IMR-90 (cell line): Measurements from ENCODE around the gene KLHL29. TPM values are rescaled to one million over a fixed set of nuclear protein-coding genes. Genes with fewer than 3 reads are reported as not detected.

ENCODE experiments used
- ATAC-seq: fragments of 200-7000 bp; cut with Tn5 transposase; 2 replicates; pipeline ENCODE4 v1.9.1; 2020; ENCODE audit warnings: low read depth, mild to moderate bottlenecking, moderate library complexity
- BruUV-seq: library from RNA; stranded (reverse); fragments of 400-500 nt; replicated peaks from 2 replicates; lab custom pipeline; 2021; lab: Mats Ljungman, UMichigan
- CTCF ChIA-PET: fragments of 300-600 bp; formaldehyde crosslinking; extraction: SDS; loops from one replicate; lab custom pipeline; 2021; ENCODE audit warnings: antibody characterized with exemption; lab: Yijun Ruan, JAX
- POLR2A ChIA-PET: fragments of 300-600 bp; sonication (Branson Sonifier 250); formaldehyde crosslinking; loops from one replicate; lab custom pipeline; 2022; ENCODE audit warnings: antibody characterized with exemption; ENCODE audit not compliant: unreplicated experiment; lab: Charles Lee
- DNase-seq: peaks from one replicate; pipeline ENCODE4 v3.0.0; 2013
- H2AFZ ChIP-seq: replicated peaks from 2 replicates; pipeline ENCODE3; 2013; ENCODE audit warnings: low read length, mild to moderate bottlenecking; ENCODE audit not compliant: poor library complexity
- H2AK5ac ChIP-seq: 2 replicates; pipeline ENCODE4 v1.6.1; 2013; ENCODE audit warnings: low read depth, low read length, inconsistent platforms
- H2AK9ac ChIP-seq: replicated peaks from 2 replicates; pipeline ENCODE3; 2013; ENCODE audit warnings: mild to moderate bottlenecking, low read depth, low read length, moderate library complexity; ENCODE audit not compliant: poor library complexity
- H2BK120ac ChIP-seq: 2 replicates; pipeline ENCODE4 v1.6.1; 2013; ENCODE audit warnings: low read depth, low read length, inconsistent platforms
- H2BK15ac ChIP-seq: 3 replicates; pipeline ENCODE4 v1.6.1; 2013; ENCODE audit warnings: low read depth, low read length, inconsistent platforms
- H2BK20ac ChIP-seq: 2 replicates; pipeline ENCODE4 v1.6.1; 2013; ENCODE audit warnings: low read depth, mild to moderate bottlenecking, inconsistent platforms, low read length, moderate library complexity
- H2BK5ac ChIP-seq: 2 replicates; pipeline ENCODE4 v1.6.1; 2013; ENCODE audit warnings: mild to moderate bottlenecking, low read depth, low read length, inconsistent platforms; ENCODE audit not compliant: poor library complexity, severe bottlenecking
- H3K14ac ChIP-seq: replicated peaks from 2 replicates; pipeline ENCODE4 v1.6.1; 2013; ENCODE audit warnings: low read depth, low read length, inconsistent platforms
- H3K18ac ChIP-seq: 2 replicates; pipeline ENCODE4 v1.6.1; 2013; ENCODE audit warnings: low read depth, low read length, control low read depth
- H3K23ac ChIP-seq: 2 replicates; pipeline ENCODE4 v1.6.1; 2013; ENCODE audit warnings: low read depth, low read length, inconsistent platforms
- H3K27ac ChIP-seq: 2 replicates; pipeline ENCODE4 v1.5.1; 2013; ENCODE audit warnings: mild to moderate bottlenecking, control low read depth, low read length; ENCODE audit not compliant: insufficient read depth
- H3K27me3 ChIP-seq: 2 replicates; pipeline ENCODE4 v1.6.1; 2013; ENCODE audit warnings: low read length; ENCODE audit not compliant: control insufficient read depth, insufficient read depth
- H3K36me3 ChIP-seq: 2 replicates; pipeline ENCODE4 v1.6.1; 2013; ENCODE audit warnings: low read length, mixed read lengths; ENCODE audit not compliant: control insufficient read depth, insufficient read depth
- H3K4ac ChIP-seq: 2 replicates; pipeline ENCODE4 v1.6.1; 2013; ENCODE audit warnings: low read depth, low read length, inconsistent platforms
- H3K4me1 ChIP-seq: 2 replicates; pipeline ENCODE4 v1.6.1; 2013; ENCODE audit warnings: low read length, mixed read lengths; ENCODE audit not compliant: control insufficient read depth, insufficient read depth
- H3K4me2 ChIP-seq: 2 replicates; pipeline ENCODE4 v1.6.1; 2013; ENCODE audit warnings: low read depth, mild to moderate bottlenecking, control low read depth, low read length, moderate library complexity
- H3K4me3 ChIP-seq: 2 replicates; pipeline ENCODE4 v1.5.1; 2013; ENCODE audit warnings: low read depth, mild to moderate bottlenecking, control low read depth, low read length, moderate library complexity; ENCODE audit not compliant: insufficient read depth
- H3K56ac ChIP-seq: 2 replicates; pipeline ENCODE4 v1.6.1; 2013; ENCODE audit warnings: low read length, inconsistent platforms; ENCODE audit not compliant: insufficient read depth; ENCODE audit errors: extremely low read depth
- H3K79me1 ChIP-seq, 2 experiments: 2 replicates each; pipeline ENCODE4 v1.6.1; 2013; ENCODE audit warnings: low read length in 2 of 2, inconsistent platforms in 1 of 2, low read depth in 1 of 2
- H3K9ac ChIP-seq: 2 replicates; pipeline ENCODE4 v1.6.1; 2013; ENCODE audit warnings: low read depth, low read length, control low read depth
- H3K9me1 ChIP-seq: 2 replicates; pipeline ENCODE4 v1.6.1; 2013; ENCODE audit warnings: low read length, inconsistent platforms; ENCODE audit not compliant: insufficient read depth
- H3K9me3 ChIP-seq: 2 replicates; pipeline ENCODE4 v1.6.1; 2013; ENCODE audit warnings: low read length; ENCODE audit not compliant: control insufficient read depth, insufficient read depth
- H4K20me1 ChIP-seq: 2 replicates; pipeline ENCODE4 v1.6.1; 2013; ENCODE audit warnings: low read length, inconsistent platforms; ENCODE audit not compliant: insufficient read depth
- H4K5ac ChIP-seq: 2 replicates; pipeline ENCODE4 v1.6.1; 2013; ENCODE audit warnings: mild to moderate bottlenecking, low read depth, low read length, control low read depth
- H4K8ac ChIP-seq, 2 experiments: 2 replicates each; pipeline ENCODE4 v1.6.1; 2013; ENCODE audit warnings: low read depth in 2 of 2, low read length in 2 of 2, control low read depth in 1 of 2, inconsistent platforms in 1 of 2
- H4K91ac ChIP-seq: 2 replicates; pipeline ENCODE4 v1.6.1; 2013; ENCODE audit warnings: low read depth, low read length, inconsistent platforms; ENCODE audit not compliant: insufficient read depth
- BHLHE40 ChIP-seq: fragments of 150-350 bp; IDR thresholded peaks from 2 replicates; pipeline ENCODE4 v1.6.1; 2016; ENCODE audit warnings: mild to moderate bottlenecking, low read depth, low read length
- CEBPB ChIP-seq: IDR thresholded peaks from 2 replicates; pipeline ENCODE4 v1.6.1; 2012; ENCODE audit warnings: low read depth, low read length, improper control_type of control experiment
- CHD1 ChIP-seq: IDR thresholded peaks from 2 replicates; pipeline ENCODE4 v1.6.1; 2012; ENCODE audit warnings: low read depth, low read length, improper control_type of control experiment
- FOS ChIP-seq: fragments of 150-350 bp; IDR thresholded peaks from 2 replicates; pipeline ENCODE4 v1.6.1; 2016; ENCODE audit warnings: low read depth, low read length
- MAFK ChIP-seq: IDR thresholded peaks from 2 replicates; pipeline ENCODE4 v1.6.1; 2012; ENCODE audit warnings: low read depth, low read length, improper control_type of control experiment
- MAZ ChIP-seq: IDR thresholded peaks from 2 replicates; pipeline ENCODE4 v1.6.1; 2012; ENCODE audit warnings: low read depth, mild to moderate bottlenecking, low read length, improper control_type of control experiment, moderate library complexity, borderline replicate concordance
- MXI1 ChIP-seq: IDR thresholded peaks from 2 replicates; pipeline ENCODE4 v1.6.1; 2012; ENCODE audit warnings: low read depth, mild to moderate bottlenecking, low read length, moderate library complexity, borderline replicate concordance
- NFE2L2 ChIP-seq: fragments of 150-350 bp; IDR thresholded peaks from 2 replicates; pipeline ENCODE4 v1.6.1; 2016; ENCODE audit warnings: low read depth, mild to moderate bottlenecking, low read length
- POLR2A ChIP-seq: IDR thresholded peaks from 2 replicates; pipeline ENCODE4 v1.6.1; 2012; ENCODE audit warnings: mild to moderate bottlenecking, low read depth, low read length
- RAD21 ChIP-seq: IDR thresholded peaks from 2 replicates; pipeline ENCODE4 v1.6.1; 2012; ENCODE audit warnings: low read length, improper control_type of control experiment
- RCOR1 ChIP-seq: IDR thresholded peaks from 2 replicates; pipeline ENCODE4 v1.6.1; 2012; ENCODE audit warnings: mild to moderate bottlenecking, low read length, improper control_type of control experiment; ENCODE audit not compliant: insufficient replicate concordance
- RFX5 ChIP-seq: IDR thresholded peaks from 2 replicates; pipeline ENCODE4 v1.8.0; 2012; ENCODE audit warnings: low read depth, mild to moderate bottlenecking, low read length, moderate library complexity
- SMC3 ChIP-seq: fragments of 150-350 bp; IDR thresholded peaks from 2 replicates; pipeline ENCODE4 v1.6.1; 2016; ENCODE audit warnings: low read depth, mild to moderate bottlenecking, antibody characterized with exemption, low read length, moderate library complexity
- WGBS, 2 experiments: methylation state at CpG; one replicate each; pipeline versions ENCODE4 v1.1.5 to v1.1.7; 2013; ENCODE audit warnings: missing lambda C conversion rate in 2 of 2; ENCODE audit not compliant: insufficient read length in 1 of 2; ENCODE audit errors: extremely low coverage in 2 of 2; 5-methylcytosine and 5-hydroxymethylcytosine counted together
- dilution Hi-C: fragments of 300-500 bp; cut with HindIII; formaldehyde crosslinking; loops from one replicate; pipeline ENCODE4 v1.14.3; 2018; ENCODE audit warnings: low sequenced_read_pairs; ENCODE audit not compliant: unreplicated experiment
- in situ Hi-C: fragments of 300-500 bp; cut with MboI; formaldehyde crosslinking; loops from 3 replicates; pipeline ENCODE4 v1.14.3; 2019; ENCODE audit warnings: low sequenced_read_pairs, inconsistent platforms, mixed read lengths
- intact Hi-C: fragments of 100-400 bp; cut with micrococcal nuclease; formaldehyde crosslinking; loops from 2 replicates; pipeline ENCODE4 v1.10.0; 2022
- polyA plus RNA-seq, 3 experiments: library from polyadenylated mRNA; depleted of rRNA; stranded (reverse); fragments of >200 nt; gene quantifications; 2 replicates each; pipeline ENCODE4 v1.2.3, GENCODE V29; 2012; ENCODE audit warnings: low replicate concordance in 1 of 3
- total RNA-seq: library from RNA; depleted of rRNA; stranded (reverse); fragments of >200 nt; gene quantifications from 2 replicates; pipeline ENCODE4 v1.2.3, GENCODE V29; 2012
- TF ChIP-seq, protein P1 (sequence below): conservative IDR thresholded peaks from 2 replicates; pipeline ENCODE4 v1.5.1; 2012; ENCODE audit warnings: mild to moderate bottlenecking, low read depth, low read length, improper control_type of control experiment
- TF ChIP-seq, protein P2 (sequence below): fragments of 150-350 bp; IDR thresholded peaks from 2 replicates; pipeline ENCODE4 v1.6.1; 2017; ENCODE audit warnings: mild to moderate bottlenecking, antibody characterized with exemption, low read length, low read depth
- TF ChIP-seq, protein P3 (sequence below): fragments of 150-350 bp; IDR thresholded peaks from 2 replicates; pipeline ENCODE4 v1.6.1; 2016; ENCODE audit warnings: low read depth, mild to moderate bottlenecking, low read length, moderate library complexity, borderline replicate concordance

The KLHL29 gene
- total and polyA plus RNA-seq, 2 of the 4 experiments (the other 2 are of a cell fraction): 2.0 to 8.0 TPM

DNA sequence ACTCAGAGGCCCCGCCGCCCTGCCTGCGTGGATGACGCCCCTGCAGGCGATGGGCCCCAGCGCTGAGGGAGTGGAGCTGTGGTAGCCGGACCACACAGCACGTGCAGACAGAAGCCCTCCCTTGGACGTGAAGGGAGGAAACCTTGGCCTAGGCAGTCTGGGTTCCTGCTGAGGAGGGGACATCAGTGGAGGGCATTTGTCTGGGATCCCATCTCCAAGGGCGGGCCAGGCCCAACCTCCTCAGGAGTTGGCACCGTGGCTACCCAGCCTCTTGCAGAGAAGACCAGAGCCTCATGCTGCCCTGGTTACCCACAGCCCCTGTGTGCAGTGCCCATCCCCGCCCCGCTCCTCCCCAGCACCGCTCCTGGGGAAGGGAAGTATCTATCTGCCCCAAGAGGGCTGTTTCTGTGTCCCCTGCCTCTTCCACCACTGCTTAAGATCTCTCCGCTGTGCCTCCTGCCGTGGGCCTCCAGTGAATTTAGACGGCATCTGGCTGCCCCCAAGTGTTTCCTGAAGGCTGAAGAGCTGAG, 241.8 kb downstream of the KLHL29 start:
- CTCF ChIA-PET: no interaction called here
- H3K9me1 ChIP-seq: peaks cover 2% of the 10 kb centered on the region; the same call in 1 of the 2 replicates
- no peak overlapping the region for H4K91ac ChIP-seq
- no peaks in the 10 kb centered on the region for H3K27me3 ChIP-seq
- 85% methylated on average over 5 of the region's 17 CpGs; no CpG with 5 or more reads in 1 of the 2 experiments for WGBS, 2 experiments
- H3K4me2 ChIP-seq: no peak overlapping the region
- peaks cover 2% of the 10 kb centered on the region; the same call in 1 of the 2 replicates for H3K4me1 ChIP-seq
- H3K9me3 ChIP-seq: 0 out of 2 replicates have a peak, but pooled peaks cover 2% of the 10 kb centered on the region
- H2AK9ac ChIP-seq: no peak overlapping the region
- 0 out of 4 replicates have a peak, but pooled peaks cover 0 to 6% of the 10 kb centered on the region in 2 experiments for H3K79me1 ChIP-seq
- H2AFZ ChIP-seq: no peak overlapping the region
- H2BK20ac ChIP-seq: no peak overlapping the region
- H2BK120ac ChIP-seq: no peak overlapping the region
- dilution Hi-C loops (no loop called here), intact Hi-C loops (no loop called here), in situ Hi-C loops (no loop called here)
- H4K5ac ChIP-seq: no peak overlapping the region
- no peak overlapping the region for H3K56ac ChIP-seq
- no peak overlapping the region for H3K14ac ChIP-seq
- no peak overlapping the region for H3K9ac ChIP-seq
- H4K8ac ChIP-seq: no peak overlapping the region
- H3K18ac ChIP-seq: no peak overlapping the region
- H2AK5ac ChIP-seq: no peak overlapping the region
- no peak overlapping the region for H2BK5ac ChIP-seq
- H3K4ac ChIP-seq: no peak overlapping the region
- BruUV-seq: no TSS peak
- TF ChIP-seq MAZ (no peak), SMC3 (no peak), MXI1 (no peak), CHD1 (no peak), FOS (no peak), RFX5 (no peak), CEBPB (no peak), RAD21 (no peak), MAFK (no peak), NFE2L2 (no peak), POLR2A (no peak), BHLHE40 (no peak), RCOR1 (no peak)
- TF ChIP-seq, protein P1, sequence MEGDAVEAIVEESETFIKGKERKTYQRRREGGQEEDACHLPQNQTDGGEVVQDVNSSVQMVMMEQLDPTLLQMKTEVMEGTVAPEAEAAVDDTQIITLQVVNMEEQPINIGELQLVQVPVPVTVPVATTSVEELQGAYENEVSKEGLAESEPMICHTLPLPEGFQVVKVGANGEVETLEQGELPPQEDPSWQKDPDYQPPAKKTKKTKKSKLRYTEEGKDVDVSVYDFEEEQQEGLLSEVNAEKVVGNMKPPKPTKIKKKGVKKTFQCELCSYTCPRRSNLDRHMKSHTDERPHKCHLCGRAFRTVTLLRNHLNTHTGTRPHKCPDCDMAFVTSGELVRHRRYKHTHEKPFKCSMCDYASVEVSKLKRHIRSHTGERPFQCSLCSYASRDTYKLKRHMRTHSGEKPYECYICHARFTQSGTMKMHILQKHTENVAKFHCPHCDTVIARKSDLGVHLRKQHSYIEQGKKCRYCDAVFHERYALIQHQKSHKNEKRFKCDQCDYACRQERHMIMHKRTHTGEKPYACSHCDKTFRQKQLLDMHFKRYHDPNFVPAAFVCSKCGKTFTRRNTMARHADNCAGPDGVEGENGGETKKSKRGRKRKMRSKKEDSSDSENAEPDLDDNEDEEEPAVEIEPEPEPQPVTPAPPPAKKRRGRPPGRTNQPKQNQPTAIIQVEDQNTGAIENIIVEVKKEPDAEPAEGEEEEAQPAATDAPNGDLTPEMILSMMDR: no peak
- TF ChIP-seq, protein P2, sequence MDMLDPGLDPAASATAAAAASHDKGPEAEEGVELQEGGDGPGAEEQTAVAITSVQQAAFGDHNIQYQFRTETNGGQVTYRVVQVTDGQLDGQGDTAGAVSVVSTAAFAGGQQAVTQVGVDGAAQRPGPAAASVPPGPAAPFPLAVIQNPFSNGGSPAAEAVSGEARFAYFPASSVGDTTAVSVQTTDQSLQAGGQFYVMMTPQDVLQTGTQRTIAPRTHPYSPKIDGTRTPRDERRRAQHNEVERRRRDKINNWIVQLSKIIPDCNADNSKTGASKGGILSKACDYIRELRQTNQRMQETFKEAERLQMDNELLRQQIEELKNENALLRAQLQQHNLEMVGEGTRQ: no peak
- TF ChIP-seq, protein P3, sequence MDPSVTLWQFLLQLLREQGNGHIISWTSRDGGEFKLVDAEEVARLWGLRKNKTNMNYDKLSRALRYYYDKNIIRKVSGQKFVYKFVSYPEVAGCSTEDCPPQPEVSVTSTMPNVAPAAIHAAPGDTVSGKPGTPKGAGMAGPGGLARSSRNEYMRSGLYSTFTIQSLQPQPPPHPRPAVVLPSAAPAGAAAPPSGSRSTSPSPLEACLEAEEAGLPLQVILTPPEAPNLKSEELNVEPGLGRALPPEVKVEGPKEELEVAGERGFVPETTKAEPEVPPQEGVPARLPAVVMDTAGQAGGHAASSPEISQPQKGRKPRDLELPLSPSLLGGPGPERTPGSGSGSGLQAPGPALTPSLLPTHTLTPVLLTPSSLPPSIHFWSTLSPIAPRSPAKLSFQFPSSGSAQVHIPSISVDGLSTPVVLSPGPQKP: no peak
- ATAC-seq (no peak), DNase-seq (no peak)
- no peak overlapping the region for H3K27ac ChIP-seq
- H3K4me3 ChIP-seq: no peak overlapping the region
- H3K23ac ChIP-seq: no peak overlapping the region
- no peaks in the 10 kb centered on the region; the same call in 1 of the 2 replicates for H4K20me1 ChIP-seq
- POLR2A ChIA-PET: no interaction called here
- H2BK15ac ChIP-seq: no peak overlapping the region
- H3K36me3 ChIP-seq: no peaks in the 10 kb centered on the region
